SU-DHL-6 (cell line): ENCODE results near the gene ARMH4.

Source experiments
- CTCF ChIP-seq: fragments of 200-600 bp; sonication (generic); IDR thresholded peaks from one replicate; pipeline ENCODE4 v1.5.1; 2017; ENCODE audit warnings: antibody characterized with exemption, mild to moderate bottlenecking, low read length, moderate library complexity; ENCODE audit not compliant: insufficient read depth, poor library complexity, severe bottlenecking
- EZH2phosphoT487 ChIP-seq: fragments of 200-600 bp; sonication (generic), shearing (Covaris generic); conservative IDR thresholded peaks from 2 replicates; pipeline ENCODE4 v1.6.1; 2018; ENCODE audit warnings: mild to moderate bottlenecking, antibody characterized with exemption, low read length, moderate library complexity, mixed read lengths

- TF ChIP-seq CTCF (no peak), EZH2phosphoT487 (no peak)
These were observed 85.9 kb downstream of the ARMH4 start for GRCh38 chr14:58066115-58066514.
